GM19324 (cell line): ENCODE measurements around the gene SRGAP2B.
A peak's percentile ranks its signal among the peaks of the same experiment; 100 is the strongest.
"Not testable (repeated sequence)": the region's sequence is repeated elsewhere in the genome, so short reads cannot be mapped to it uniquely, and the experiment has no call there.

ENCODE experiments used
- ATAC-seq: cut with Tn5 transposase; IDR thresholded peaks from one replicate; pipeline ENCODE4 v1.9.1; 2021; ENCODE audit warnings: mild to moderate bottlenecking, moderate library complexity; ENCODE audit not compliant: unreplicated experiment, low FRiP score

The SRGAP2B gene

GRCh38 chr1:145048181-145048856 lies 46.8 kb downstream of the SRGAP2B start:
- not testable (repeated sequence) for ATAC-seq

GRCh38 chr1:145047553-145047952 lies 47.6 kb downstream of the SRGAP2B start:
- ATAC-seq = not testable (repeated sequence)

- ATAC-seq = not testable (repeated sequence)
Observed at GRCh38 chr1:145045571-145046273, 49.4 kb downstream of the SRGAP2B start.

DNA sequence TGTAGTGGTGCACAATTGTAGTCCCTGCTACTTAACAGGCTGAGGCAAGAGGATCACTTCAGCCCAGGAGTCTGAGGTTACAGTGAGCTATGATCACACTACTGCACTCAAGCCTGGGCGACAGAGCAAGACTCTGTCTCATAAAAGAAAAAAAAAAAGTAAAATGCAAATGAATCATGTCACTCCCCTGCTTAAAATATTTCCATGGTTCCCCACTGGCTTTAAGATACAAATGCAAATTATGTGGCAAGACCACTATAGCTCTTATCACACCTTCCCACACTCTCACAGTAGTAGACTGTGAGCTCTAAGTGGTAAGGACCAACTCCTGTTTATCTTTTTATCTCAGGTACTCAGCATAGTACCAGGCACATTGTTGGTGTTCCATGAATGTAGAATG lies 53.6 kb downstream of the SRGAP2B start:
- ATAC-seq = peak; percentile 87

- not testable (repeated sequence) for ATAC-seq
Observed at GRCh38 chr1:145036019-145036418, 59.1 kb downstream of the SRGAP2B start.

DNA sequence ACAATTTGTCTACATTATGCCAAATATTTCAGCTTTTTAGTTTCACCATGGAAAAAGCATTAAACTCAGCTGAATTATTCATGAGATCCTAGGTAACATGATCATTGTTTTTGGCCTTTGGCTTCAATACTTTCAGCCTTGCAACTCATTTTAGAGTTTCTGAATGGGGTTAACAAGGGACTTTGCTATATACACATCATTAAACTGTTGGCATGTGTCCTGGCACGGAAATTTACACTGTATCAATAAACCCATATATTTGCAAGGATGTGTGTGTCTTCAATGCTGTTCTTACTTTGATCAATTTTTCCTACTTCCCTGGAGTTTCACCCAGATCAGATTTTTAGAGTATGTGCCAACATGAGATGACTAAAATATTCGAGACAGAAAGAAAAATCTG lies 61.6 kb downstream of the SRGAP2B start:
- ATAC-seq = not testable (repeated sequence)

- not testable (repeated sequence) for ATAC-seq
Observed at GRCh38 chr1:145027251-145027650, 67.9 kb downstream of the SRGAP2B start.

DNA sequence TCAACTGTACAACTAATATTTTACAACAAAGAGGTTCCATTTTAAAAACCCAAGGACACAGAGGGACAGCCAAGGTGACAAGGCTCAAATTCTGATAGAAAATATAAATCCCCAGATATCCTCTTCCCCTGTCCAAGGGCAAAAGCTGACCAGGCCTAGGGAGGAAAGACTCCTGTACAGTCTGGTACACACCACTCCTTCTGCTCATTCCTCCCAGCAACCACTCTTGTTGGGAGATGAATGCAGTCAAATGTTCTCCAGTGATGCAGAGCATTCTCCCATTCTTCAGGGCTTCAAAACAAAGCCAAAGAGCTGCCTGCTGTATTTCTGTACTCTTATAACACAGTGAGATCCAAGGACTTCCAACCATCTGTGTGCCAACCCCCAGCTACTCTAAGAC lies 69.8 kb downstream of the SRGAP2B start:
- not testable (repeated sequence) for ATAC-seq

GRCh38 chr1:145022259-145022658 lies 72.9 kb downstream of the SRGAP2B start:
- ATAC-seq = not testable (repeated sequence)

GRCh38 chr1:145021749-145022148 lies 73.4 kb downstream of the SRGAP2B start:
- not testable (repeated sequence) for ATAC-seq

GRCh38 chr1:145019709-145020108 lies 75.4 kb downstream of the SRGAP2B start:
- not testable (repeated sequence) for ATAC-seq

- ATAC-seq = not testable (repeated sequence)
Observed at GRCh38 chr1:145017725-145018124, 77.4 kb downstream of the SRGAP2B start.

DNA sequence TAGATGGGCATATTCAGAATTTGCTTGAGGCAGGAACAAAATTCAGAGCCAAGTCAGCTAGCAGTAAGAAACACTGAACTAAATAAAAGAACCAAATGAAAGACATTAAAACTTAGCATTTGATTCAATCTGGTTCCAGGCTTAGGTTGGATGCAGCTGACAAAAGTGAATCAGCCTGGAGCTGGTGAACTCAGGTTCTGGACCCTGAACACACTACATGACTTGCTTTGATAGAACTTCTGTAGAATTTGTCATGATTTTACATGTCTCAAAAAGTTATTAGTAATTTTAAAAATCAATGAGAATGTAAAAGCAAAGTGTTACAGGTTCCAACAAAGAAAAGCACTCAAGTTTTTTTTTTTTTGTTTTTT lies 78.7 kb downstream of the SRGAP2B start:
- peak; percentile 7 for ATAC-seq

GRCh38 chr1:145015744-145016491 lies 79.2 kb downstream of the SRGAP2B start:
- ATAC-seq = peak; percentile 34

- ATAC-seq = not testable (repeated sequence)
Observed at GRCh38 chr1:145013353-145013752, 81.8 kb downstream of the SRGAP2B start.

- ATAC-seq = not testable (repeated sequence)
Observed at GRCh38 chr1:145011811-145012210, 83.3 kb downstream of the SRGAP2B start.

DNA sequence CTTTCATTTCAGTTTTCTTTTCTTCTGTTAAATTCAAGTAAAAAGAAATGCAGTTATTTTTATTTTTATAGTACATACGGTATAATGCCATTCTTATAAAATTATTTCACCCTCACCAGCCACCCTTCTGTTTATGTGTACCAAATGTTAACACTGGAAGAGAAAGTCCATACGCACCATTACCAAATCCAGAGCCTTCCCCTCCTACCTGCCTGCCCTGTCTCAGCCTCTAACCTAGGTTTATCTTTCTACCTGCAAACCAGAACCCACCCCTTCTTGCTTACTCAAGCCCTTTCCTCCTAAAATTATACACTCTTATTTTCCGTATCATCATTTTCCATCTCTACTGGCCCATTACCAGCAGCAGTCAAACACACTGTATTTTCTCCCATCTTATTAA lies 84.5 kb downstream of the SRGAP2B start:
- ATAC-seq = not testable (repeated sequence)

DNA sequence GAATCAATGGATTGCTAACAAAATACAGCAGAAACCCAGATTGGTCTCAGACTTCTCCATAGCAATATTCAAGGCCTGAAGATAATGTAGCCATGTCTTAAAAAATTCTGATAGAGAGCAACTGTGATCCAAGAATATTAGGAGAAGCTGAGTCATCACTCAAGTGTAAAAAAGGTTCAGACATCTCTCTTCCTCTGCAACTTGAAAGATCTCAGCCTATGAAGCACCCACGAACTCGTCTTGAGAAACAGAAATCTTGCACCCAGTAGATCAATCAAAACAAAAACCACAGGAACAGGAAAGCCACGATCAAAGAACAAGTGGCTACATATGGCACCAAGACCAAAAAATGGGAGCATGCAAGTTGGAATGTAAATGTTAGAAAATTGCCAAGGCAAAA lies 85.2 kb downstream of the SRGAP2B start:
- not testable (repeated sequence) for ATAC-seq

DNA sequence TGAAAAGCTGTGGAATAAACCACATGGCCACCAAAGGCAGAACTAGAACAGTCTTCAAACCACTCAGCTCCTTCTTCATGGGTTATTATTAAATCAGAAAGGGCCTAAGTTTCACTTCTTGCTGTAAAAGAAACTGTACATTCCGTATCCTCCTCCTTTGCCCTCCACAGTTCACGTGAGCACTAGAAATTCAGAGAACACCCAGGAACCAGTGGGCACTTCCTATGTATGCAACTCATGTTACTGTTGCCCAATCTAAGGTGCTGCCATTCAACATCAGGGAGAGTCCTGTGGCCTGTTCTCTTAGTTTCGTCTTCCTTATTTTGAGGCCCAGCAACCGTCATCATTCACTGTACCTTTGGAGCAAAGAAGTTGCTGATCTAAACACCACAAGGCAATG lies 86.7 kb downstream of the SRGAP2B start:
- not testable (repeated sequence) for ATAC-seq

DNA sequence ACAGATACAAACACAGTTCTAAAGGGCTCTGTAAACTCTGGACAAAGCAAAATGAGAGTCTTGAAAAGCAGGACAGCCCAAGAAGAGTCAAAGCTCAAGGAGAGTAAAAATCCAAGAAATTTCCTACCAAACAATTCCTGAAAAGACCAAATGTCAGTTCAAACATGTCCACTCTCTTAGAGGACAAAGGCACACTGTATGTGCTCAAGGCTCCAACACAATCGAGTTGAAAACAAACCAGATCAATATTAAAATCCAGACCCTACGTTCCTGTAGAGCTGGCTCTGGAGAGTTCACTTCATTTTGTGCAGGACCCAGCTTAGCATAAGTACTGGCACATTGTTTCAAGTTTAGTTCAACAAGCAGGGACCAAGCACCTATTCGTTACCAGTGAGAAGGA lies 90.0 kb downstream of the SRGAP2B start:
- ATAC-seq = not testable (repeated sequence)

GRCh38 chr1:145001381-145001780 lies 93.7 kb downstream of the SRGAP2B start:
- not testable (repeated sequence) for ATAC-seq
